Measurements from ENCODE around the gene UBAC1.

UBAC1 gene

GRCh38 chr9:135910757-135911156 lies 50.4 kb downstream of the UBAC1 start:
- no peak for ATAC-seq
- TF ChIP-seq SNAI2 (CRISPR knock-in tag; IDR thresholded peaks at IDR 0.05) (no peak), ZNF70 (CRISPR knock-in tag; IDR thresholded peaks at IDR 0.05) (no peak), ISL1 (CRISPR knock-in tag; IDR thresholded peaks at IDR 0.05) (no peak), POU6F1 (CRISPR knock-in tag; IDR thresholded peaks at IDR 0.05; ENCODE audit: borderline replicate concordance, low read depth) (no peak), BACH2 (CRISPR knock-in tag; IDR thresholded peaks at IDR 0.05; ENCODE audit: borderline replicate concordance) (no peak), ESRRG (CRISPR knock-in tag; IDR thresholded peaks at IDR 0.05) (no peak), PPARA (CRISPR knock-in tag; IDR thresholded peaks at IDR 0.05; ENCODE audit: borderline replicate concordance) (no peak), RARB (CRISPR knock-in tag; IDR thresholded peaks at IDR 0.05) (no peak), ZNF8 (CRISPR knock-in tag; IDR thresholded peaks at IDR 0.05) (no peak), GLIS3 (CRISPR knock-in tag; IDR thresholded peaks at IDR 0.05) (no peak), CSDC2 (CRISPR knock-in tag; IDR thresholded peaks at IDR 0.05) (no peak)
- TF ChIP-seq, protein P1, sequence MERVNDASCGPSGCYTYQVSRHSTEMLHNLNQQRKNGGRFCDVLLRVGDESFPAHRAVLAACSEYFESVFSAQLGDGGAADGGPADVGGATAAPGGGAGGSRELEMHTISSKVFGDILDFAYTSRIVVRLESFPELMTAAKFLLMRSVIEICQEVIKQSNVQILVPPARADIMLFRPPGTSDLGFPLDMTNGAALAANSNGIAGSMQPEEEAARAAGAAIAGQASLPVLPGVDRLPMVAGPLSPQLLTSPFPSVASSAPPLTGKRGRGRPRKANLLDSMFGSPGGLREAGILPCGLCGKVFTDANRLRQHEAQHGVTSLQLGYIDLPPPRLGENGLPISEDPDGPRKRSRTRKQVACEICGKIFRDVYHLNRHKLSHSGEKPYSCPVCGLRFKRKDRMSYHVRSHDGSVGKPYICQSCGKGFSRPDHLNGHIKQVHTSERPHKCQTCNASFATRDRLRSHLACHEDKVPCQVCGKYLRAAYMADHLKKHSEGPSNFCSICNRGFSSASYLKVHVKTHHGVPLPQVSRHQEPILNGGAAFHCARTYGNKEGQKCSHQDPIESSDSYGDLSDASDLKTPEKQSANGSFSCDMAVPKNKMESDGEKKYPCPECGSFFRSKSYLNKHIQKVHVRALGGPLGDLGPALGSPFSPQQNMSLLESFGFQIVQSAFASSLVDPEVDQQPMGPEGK (CRISPR knock-in tag; IDR thresholded peaks at IDR 0.05; ENCODE audit: borderline replicate concordance), result no peak

DNA sequence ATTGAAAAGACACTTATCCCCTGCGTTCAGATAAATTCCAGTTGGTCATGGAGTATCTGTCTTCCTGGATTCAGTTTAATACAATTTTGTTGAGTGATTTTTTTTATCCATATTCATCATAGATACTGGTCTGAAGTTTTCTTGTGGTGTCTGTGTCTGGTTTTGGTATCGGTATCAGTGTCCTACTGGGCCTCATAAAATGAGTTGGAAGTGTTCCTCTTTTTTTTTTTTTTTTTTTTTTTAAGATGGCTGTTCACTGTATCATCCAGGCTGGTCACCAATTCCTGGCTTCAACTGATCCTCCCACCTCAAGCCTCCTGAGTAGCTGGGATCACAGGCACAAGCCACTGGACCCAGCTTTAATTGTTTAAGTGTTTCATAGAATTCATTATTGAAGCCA lies 51.0 kb downstream of the UBAC1 start:
- TF ChIP-seq CSDC2 (CRISPR knock-in tag; IDR thresholded peaks at IDR 0.05) (no peak), ZFP3 (CRISPR knock-in tag; IDR thresholded peaks at IDR 0.05) (no peak), POU6F1 (CRISPR knock-in tag; IDR thresholded peaks at IDR 0.05; ENCODE audit: borderline replicate concordance, low read depth) (no peak), OSR1 (CRISPR knock-in tag; IDR thresholded peaks at IDR 0.05) (no peak), ESRRG (CRISPR knock-in tag; IDR thresholded peaks at IDR 0.05) (no peak), RARB (CRISPR knock-in tag; IDR thresholded peaks at IDR 0.05) (no peak), ARNTL (CRISPR knock-in tag; IDR thresholded peaks at IDR 0.05; ENCODE audit: borderline replicate concordance, low read depth) (no peak), BACH2 (CRISPR knock-in tag; IDR thresholded peaks at IDR 0.05; ENCODE audit: borderline replicate concordance) (no peak), CSRNP3 (CRISPR knock-in tag; IDR thresholded peaks at IDR 0.05) (no peak), ZNF70 (CRISPR knock-in tag; IDR thresholded peaks at IDR 0.05) (no peak), ZFP30 (CRISPR knock-in tag; IDR thresholded peaks at IDR 0.05) (no peak), ZNF8 (CRISPR knock-in tag; IDR thresholded peaks at IDR 0.05) (no peak), TCF4 (CRISPR knock-in tag; IDR thresholded peaks at IDR 0.05; ENCODE audit: borderline replicate concordance) (no peak), PPARA (CRISPR knock-in tag; IDR thresholded peaks at IDR 0.05; ENCODE audit: borderline replicate concordance) (no peak), SNAI2 (CRISPR knock-in tag; IDR thresholded peaks at IDR 0.05) (no peak)
- no peak for ATAC-seq

- no peak for ATAC-seq
- TF ChIP-seq, protein P1 (CRISPR knock-in tag; IDR thresholded peaks at IDR 0.05; ENCODE audit: borderline replicate concordance), result no peak
- TF ChIP-seq ZNF8 (CRISPR knock-in tag; IDR thresholded peaks at IDR 0.05) (no peak), ZNF565 (CRISPR knock-in tag; conservative IDR thresholded peaks at IDR 0.05; ENCODE audit: low read depth) (no peak), ZFP3 (CRISPR knock-in tag; IDR thresholded peaks at IDR 0.05) (no peak), OSR1 (CRISPR knock-in tag; IDR thresholded peaks at IDR 0.05) (no peak), GLIS3 (CRISPR knock-in tag; IDR thresholded peaks at IDR 0.05) (no peak), PPARA (CRISPR knock-in tag; IDR thresholded peaks at IDR 0.05; ENCODE audit: borderline replicate concordance) (no peak), ISL1 (CRISPR knock-in tag; IDR thresholded peaks at IDR 0.05) (no peak), ZC3H10 (CRISPR knock-in tag; IDR thresholded peaks at IDR 0.05) (no peak), SNAI2 (CRISPR knock-in tag; IDR thresholded peaks at IDR 0.05) (no peak)
- TF ChIP-seq, protein P2, sequence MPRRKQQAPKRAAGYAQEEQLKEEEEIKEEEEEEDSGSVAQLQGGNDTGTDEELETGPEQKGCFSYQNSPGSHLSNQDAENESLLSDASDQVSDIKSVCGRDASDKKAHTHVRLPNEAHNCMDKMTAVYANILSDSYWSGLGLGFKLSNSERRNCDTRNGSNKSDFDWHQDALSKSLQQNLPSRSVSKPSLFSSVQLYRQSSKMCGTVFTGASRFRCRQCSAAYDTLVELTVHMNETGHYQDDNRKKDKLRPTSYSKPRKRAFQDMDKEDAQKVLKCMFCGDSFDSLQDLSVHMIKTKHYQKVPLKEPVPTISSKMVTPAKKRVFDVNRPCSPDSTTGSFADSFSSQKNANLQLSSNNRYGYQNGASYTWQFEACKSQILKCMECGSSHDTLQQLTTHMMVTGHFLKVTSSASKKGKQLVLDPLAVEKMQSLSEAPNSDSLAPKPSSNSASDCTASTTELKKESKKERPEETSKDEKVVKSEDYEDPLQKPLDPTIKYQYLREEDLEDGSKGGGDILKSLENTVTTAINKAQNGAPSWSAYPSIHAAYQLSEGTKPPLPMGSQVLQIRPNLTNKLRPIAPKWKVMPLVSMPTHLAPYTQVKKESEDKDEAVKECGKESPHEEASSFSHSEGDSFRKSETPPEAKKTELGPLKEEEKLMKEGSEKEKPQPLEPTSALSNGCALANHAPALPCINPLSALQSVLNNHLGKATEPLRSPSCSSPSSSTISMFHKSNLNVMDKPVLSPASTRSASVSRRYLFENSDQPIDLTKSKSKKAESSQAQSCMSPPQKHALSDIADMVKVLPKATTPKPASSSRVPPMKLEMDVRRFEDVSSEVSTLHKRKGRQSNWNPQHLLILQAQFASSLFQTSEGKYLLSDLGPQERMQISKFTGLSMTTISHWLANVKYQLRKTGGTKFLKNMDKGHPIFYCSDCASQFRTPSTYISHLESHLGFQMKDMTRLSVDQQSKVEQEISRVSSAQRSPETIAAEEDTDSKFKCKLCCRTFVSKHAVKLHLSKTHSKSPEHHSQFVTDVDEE (CRISPR knock-in tag; IDR thresholded peaks at IDR 0.05), result no peak
Measured at GRCh38 chr9:135909371-135909770, 51.8 kb downstream of the UBAC1 start.

Measured in SK-N-SH treated with all-trans-retinoic acid at 6 μM for 48 hours (cell line).